NCI-H526 (cell line): ENCODE data around the gene ISOC2.

Source experiments
- DNase-seq, 2 experiments: peaks; one replicate each; lab custom pipeline; 2025; lab: John Stamatoyannopoulos, UW

The ISOC2 gene

DNA sequence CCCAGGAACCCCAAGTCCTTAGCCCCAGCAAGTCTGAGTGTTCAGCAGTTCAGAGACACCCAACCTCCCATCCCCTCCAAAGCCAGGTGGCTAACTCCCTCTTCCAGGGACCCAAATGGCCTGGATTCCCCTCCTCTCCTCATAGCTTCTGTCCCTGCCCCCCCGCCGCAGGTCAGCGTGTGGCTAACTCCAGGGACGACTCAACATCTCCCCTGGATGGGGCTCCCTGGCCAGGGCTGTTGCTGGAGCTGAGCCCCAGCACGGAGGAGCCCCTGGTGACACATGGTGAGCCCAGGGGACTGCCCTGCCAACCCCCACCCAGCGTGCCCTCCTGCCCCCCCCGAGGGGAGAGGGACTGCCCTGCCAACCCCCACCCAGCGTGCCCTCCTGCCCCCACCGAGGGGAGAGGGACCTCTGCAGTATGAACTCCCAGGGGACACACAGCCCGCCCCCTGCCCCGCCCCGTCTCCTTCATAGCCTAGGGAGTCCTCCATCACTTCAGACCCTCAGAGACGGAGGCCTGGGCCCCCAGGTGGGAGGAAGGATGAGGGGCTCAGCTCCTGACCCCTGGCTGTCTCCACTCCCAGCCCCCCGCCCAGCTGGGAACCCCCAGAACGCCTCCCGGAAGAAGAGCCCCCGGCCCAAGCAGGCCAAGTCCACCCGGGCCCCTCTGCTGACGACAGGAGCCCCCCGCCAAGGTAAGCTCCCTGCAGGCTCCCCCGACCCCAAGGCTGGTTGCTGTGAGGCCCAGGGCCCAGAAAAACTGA, 28.5 kb upstream of the ISOC2 start:
- no peak for DNase-seq

DNA sequence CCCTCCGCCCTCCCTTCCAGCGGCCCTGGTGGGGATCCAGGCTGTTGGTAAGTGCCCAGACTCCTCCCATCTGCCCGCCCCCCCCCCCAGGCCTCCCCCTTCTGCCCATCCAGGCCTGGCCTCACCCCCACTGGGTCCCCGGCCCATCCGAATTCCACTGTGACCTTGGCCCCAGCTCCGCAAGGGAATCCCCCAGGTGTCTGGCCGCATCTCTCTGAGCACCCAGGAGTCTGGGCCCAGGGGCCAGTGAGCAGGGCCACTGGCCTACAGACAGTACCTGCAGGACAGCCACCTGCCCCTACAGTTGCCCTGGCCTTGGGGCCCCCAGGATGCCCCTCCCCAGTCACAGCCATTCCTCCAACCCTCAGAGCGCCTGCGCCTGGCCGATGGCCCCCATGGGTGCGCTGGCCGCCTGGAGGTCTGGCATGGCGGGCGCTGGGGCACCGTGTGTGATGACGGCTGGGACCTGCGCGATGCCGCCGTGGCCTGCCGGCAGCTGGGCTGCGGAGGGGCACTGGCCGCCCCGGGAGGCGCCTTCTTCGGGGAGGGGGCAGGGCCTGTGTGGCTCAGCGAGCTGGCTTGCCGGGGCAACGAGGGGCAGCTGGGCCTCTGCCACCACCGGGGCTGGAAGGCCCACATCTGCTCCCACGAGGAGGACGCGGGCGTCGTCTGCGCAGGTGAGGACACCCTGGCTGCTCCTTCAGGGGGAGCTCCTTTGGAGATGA, 27.7 kb upstream of the ISOC2 start:
- no peak for DNase-seq

DNA sequence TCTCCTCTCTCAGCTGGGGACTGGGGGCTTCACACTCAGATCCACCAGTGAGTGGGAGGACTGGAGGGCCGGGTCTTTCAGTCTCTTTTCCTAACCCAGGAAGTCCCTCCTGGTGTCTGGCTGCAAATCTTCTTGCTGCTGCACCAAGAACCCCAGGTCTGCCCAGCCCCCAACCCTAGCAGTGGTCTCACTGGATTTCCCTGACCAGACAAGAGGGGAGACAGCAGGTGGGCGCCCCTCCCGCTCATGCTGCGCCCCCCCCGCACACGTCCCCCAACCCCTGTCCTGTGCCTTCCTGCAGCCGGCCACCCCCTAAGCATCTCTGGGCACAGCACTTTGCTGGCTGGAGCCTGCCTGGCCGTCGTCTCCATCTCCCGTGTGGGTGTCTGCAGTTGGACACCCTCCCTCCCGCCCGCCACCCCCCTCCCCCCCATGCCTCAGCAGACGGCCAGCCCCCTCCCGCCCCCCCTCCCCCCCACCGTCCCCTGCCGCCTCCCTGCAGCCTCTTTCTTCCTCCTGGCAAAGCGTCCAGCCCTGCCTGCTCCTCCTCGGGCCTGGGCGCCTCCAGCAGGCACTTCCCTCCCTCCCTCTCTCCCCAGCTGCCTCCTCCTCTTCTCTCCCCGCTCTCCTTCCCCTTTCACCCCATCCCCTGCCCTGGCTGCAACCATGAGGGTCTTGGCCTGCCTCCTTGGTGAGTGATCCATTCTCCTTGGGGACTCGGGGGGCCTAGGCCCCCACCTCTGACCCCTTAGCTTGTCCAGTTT, 26.7 kb upstream of the ISOC2 start, which contains the start of gene SSC5D:
Gene SSC5D, plus strand, starts transcription at position 513 of the 764 bp plus-strand sequence. Its CDS starts 154 bp downstream, at position 667.
- no peak for DNase-seq

DNA sequence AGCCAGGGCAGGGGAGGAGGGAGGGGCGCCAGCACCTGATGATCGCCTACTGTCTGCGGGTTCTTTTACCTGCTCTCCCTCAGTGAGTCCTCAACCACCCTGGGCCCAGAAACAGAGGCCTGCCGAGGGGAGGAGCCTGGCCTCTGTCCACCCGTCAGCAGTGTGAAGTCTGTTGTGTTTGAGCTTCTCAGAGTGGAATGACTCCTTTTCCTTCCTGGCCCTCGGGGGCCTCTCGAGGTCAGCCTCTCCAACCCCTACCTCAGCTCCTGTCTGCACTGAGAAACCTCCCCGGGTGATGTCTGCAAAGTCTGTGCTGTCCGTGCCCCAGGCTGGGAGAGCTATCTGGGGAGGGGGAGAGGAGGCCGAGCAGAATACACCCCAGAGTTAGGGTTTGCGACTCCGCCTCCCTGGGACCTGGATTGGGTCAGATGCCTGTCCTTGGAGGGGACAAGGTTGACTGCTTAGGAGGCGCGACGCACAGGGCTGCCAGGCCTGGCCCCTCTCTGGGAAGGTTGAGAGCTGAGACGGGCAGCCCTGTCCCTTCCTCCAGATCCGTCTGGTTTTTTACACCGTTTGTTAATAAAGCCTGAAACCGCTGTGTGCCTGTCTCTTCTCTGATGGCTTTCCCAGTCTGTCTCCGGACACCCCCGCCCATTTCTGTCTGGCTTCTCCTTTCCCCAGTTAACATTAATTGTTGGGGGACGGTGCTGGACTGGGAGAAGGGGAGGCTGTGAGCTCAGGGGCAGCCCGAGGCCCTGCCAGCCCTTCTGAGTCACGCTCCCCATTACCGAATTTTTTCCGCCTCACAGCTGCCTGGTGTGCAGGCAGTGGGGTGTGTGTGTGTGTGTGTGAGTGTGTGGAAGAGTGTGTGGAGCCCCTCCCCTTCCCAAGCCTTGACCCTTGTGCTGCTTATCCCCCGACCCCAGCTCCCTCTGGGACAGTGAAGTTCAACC, 25.8 kb upstream of the ISOC2 start:
- DNase-seq: no peak

DNA sequence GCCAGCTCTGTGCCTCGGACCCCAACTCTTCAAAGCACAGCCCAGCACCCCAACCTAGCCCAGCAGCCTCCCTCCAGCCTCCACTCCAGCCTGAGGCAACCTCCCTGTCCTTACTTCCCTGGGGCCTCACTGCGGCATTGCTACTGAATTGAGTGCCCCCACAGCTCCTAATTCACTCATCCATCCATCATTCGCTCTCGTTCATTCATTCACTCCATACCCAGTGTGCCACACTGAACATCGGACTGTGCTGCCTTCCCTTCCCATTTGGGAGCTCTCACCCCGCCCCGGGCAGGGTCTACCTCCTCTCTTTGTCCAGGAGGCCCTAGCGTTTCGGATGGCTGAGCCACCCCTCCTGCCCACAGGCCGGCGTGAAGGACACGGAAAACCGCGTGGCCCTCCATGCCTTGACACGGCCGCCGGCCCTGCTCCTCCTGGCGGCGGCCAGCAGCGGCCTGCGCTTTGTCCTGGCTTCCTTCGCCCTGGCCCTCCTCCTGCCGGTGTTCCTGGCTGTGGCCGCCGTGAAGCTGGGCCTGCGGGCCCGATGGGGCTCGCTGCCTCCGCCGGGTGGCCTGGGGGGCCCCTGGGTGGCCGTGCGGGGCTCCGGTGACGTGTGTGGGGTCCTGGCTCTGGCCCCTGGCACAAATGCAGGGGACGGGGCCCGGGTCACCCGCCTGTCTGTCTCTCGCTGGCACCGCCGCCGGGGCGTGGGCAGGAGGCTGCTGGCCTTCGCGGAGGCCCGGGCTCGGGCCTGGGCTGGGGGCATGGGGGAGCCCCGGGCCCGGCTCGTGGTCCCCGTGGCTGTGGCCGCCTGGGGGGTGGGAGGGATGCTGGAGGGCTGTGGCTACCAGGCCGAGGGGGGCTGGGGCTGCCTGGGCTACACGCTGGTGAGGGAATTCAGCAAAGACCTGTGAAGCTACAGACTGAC, 24.9 kb upstream of the ISOC2 start:
- no peak for DNase-seq

DNA sequence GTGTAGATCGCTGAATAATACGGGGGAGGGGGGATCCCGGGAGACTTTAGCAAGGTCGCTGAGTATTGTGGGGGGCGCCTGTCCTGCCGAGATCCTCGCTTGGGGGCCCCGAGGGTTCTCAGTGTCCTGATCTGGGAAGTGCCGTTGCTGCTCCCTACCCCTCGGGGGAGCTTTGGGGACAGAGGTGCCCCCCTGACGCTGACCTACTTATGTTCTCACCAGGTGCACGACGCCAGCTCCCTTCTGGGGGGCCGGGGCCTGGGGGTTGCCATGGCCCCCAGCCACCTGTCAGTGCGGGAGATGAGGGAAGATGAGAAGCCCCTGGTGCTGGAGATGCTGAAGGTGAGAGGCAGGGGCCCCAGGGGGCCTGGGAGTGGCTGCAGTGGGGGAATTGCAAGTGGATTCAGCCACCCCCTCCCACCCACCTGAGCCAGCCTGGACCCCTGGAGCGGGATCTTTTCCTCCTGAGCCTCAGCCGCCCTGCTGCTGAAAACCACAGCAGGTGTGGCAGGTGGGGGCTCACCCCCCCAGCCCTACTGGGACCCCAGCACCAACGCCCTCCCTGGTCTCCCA, 24.1 kb upstream of the ISOC2 start:
- no peak for DNase-seq

DNA sequence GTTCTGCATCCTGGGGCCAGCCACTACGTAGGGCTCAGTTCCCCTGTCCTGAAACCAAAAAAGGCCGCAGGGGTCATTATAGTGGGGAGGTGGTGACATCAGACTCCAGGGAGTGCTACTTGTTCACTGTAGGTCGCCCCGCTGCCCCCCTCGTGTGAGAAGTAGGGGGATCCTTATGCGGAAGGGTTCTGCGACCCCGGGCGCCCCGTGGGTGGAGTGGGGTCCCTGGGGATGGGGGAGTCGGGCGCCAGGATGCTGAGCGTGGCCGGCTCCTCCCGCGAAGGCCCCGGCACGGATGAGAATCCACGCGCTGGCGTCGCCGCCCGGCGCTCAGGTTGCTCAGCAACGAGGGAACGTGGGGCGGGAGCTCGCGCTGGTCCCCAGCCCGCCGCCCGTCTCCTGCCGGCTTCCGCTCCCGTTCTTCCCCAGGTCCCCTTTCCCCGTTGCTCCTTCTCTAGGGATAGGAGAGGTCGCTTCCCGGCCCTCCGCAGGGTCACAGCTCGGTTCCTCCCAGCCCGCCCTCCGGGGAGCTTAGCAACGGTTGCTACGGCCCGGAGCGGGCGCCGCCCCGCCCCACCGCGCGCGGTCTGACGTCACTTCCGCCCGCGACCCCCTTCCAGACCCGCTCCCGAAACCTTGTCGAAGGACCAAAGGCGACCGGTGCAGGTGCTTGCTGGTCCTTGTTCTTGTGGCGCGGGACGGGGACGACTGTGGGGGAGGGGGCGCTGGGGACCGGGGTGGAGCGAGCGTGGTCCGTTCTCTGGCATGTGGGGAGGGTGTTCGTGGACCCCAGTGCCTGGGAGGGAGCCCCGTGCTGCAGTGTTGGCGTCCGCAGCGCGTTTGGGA, 23.4 kb upstream of the ISOC2 start, which contains the start of gene NAT14:
Gene NAT14, plus strand, starts transcription at position 596 of the 846 bp plus-strand sequence. CDS start 521 bp downstream, outside the sequence.
- DNase-seq: peak in 1 of 2 experiments; percentile 84

DNA sequence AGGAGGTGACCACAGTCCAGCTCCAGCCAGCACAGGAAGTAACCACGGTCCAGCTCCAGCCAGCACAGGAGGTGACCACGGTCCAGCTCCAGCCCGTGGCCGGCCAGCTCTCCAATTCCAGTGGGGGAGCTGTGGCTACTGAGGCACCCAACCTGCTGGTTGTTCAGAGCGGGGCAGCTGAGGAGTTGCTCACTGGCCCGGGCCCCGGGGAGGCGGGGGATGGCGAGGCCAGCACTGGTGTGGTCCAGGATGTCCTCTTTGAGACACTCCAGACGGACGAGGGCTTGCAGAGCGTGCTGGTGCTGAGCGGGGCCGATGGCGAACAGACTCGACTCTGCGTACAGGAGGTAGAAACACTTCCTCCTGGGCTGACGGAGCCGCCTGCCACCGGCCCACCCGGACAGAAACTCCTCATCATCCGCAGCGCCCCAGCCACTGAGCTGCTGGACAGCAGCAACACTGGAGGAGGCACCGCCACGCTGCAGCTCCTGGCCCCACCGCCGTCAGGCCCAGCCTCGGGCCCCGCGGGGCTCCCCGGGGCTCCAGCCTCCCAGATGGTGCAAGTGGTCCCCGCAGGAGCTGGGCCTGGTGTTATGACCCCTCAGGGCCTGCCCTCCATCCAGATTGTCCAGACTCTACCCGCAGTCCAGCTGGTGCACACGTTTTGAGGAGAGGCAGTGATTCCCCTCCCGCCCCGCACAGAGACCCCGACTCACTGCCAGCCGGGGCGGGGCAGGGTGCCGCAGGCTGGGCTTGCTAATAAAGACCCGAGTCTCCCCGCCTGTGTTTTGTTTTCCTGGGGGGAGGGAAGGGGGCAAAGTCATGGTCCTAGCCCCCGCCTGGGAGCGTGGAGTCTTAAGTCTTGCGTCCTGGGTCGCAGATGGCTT, 22.5 kb upstream of the ISOC2 start:
- DNase-seq: no peak

DNA sequence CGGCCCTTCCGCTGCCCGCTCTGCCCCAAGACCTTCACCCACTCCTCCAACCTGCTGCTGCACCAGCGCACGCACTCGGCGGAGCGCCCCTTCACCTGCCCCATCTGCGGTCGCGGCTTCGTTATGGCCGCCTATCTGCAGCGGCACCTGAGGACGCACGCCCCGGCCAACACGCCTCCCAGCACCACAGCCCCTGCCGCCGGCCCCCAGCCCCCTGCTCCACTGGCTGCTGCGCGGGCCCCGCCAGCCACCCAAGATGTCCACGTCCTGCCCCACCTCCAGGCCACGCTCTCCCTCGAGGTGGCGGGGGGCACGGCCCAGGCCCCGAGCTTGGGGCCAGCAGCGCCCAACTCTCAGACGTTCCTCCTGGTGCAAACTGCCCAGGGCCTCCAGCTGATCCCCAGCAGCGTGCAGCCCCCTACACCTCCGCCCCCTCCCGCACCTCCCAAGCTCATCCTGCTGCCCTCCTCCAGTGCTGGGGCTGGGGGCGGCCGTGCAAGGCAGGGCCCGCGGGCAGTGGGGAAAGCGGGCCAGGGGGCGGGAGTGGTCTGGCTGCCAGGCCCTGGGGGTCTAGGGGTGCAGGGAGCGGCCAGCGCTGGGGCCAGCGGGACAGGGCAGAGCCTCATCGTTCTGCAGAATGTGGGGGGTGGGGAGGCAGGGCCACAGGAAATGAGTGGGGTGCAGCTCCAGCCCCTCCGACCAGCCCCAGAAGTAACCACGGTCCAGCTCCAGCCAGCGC, 21.7 kb upstream of the ISOC2 start:
- DNase-seq: no peak

DNA sequence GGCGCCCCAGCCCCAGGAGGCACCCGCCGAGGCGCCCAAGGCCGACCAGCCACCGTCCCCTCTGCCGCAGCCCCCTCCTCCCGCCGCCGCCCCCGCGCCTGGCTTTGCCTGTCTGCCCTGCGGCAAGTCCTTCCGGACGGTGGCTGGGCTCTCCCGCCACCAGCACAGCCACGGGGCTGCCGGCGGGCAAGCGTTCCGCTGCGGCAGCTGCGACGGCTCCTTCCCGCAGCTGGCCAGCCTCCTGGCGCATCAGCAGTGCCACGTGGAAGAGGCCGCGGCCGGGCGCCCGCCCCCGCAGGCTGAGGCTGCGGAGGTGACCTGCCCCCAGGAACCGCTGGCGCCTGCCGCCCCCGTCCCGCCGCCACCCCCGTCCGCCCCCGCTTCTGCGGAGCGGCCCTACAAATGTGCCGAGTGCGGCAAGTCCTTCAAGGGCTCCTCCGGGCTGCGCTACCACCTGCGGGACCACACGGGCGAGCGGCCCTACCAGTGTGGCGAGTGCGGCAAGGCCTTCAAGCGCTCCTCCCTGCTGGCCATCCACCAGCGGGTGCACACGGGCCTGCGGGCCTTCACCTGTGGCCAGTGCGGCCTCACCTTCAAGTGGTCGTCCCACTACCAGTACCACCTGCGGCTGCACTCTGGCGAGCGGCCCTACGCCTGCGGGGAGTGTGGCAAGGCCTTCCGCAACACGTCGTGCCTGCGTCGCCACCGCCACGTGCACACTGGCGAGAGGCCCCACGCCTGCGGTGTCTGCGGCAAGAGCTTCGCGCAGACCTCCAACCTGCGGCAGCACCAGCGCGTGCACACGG, 20.9 kb upstream of the ISOC2 start:
- DNase-seq: no peak

DNA sequence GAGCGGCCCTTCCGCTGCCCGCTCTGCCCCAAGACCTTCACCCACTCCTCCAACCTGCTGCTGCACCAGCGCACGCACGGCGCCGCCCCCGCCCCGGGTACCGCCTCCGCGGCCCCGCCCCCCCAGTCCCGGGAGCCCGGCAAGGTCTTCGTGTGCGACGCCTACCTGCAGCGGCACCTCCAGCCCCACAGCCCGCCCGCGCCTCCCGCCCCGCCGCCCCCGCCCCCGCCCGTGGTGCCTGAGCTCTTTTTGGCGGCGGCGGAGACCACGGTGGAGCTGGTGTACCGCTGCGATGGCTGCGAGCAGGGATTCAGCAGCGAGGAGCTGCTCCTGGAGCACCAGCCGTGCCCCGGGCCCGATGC, 20.3 kb upstream of the ISOC2 start:
- DNase-seq: no peak

DNA sequence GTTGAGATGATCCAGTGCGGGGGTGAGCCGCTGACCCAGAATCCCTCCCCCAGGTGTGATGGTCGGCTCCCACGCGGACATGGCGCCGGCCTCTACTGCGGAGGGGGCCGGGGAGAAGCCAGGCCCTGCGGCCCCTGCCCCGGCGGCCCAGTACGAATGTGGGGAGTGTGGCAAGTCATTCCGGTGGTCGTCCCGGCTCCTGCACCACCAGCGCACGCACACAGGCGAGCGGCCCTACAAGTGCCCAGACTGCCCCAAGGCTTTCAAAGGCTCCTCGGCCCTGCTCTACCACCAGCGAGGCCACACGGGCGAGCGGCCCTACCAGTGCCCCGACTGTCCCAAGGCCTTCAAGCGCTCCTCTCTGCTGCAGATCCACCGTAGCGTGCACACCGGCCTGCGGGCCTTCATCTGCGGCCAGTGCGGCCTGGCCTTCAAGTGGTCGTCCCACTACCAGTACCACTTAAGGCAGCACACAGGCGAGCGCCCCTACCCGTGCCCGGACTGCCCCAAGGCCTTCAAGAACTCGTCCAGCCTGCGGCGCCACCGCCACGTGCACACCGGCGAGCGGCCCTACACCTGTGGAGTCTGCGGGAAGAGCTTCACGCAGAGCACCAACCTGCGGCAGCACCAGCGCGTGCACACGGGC, 19.8 kb upstream of the ISOC2 start:
- DNase-seq: no peak

DNA sequence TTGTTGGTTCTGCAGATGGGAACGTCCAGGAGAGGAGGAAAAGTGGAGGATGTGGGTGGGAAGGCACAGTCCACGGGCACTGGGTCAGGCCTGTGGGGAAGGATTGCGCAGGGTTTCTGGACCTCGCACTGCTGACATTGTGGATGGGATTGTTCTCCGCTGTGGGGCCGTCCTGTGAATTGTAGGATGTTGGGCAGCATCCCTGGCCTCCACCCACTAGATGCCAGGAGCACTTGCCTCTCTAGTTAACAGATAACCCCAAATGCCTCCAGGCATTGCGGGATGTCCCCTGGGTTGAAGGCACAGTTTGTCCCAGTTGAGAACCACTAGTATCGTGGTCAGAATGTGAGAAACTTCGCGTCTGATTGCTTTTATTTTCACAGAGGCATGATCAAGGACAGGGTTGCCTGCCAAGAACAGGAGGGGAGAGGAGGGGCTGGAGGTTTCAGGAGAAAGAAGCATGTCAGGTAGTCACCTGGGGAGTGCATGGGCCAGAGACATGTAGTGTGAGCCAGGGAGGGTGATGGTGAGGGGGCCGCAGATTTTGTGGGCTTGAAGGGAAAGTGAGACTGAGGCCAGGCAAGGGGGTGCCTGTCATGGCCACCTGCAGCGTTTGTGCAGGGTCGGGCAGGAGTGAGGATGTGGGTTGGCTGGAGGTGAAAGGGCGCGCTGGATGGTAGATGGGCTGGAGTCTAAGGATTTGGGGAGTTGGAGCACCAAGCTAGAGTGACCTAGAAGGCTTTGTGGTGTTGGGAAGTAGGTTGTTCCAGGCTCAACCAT, 18.2 kb upstream of the ISOC2 start:
- DNase-seq: no peak

DNA sequence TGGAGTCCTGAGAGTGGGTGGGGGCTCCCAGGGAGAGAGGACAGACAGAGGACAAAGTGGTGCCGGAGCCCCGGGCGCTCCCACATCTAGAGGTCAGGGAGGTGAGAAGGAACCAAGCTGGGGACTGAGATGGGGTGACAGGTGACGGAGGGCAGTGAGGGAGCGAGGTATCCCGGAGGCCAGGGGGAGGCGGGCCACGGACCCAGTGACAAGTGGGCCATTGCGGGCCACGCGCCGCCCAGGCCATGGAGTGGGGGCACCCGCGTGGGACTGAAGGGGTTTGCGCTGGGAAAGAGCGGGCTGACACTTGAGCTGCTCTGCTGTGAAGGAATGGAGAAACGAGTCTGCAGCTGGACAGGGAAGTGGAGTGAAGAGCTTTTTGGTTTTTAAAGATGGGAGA, 17.6 kb upstream of the ISOC2 start:
- DNase-seq: no peak

DNA sequence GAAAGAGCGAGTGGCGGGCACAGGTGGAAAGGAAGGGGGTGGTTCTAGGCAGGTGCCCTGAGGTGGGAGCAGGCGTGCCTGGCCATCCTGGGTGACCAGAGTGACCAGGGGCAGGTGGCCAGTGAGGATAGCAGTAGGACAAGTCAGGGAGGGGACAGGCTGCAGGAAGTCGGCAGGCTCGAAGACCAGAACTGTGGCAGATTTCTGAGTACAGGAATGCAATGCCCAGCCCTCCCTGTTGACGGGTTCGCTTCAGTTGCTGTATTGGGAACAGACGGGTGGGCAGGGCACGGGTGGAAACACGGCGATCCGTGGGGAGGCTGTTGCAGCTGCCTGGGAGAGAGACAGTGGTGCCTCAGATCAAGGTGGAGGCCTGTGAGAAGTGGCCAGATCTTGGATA, 16.9 kb upstream of the ISOC2 start:
- DNase-seq: no peak
